Skeletal muscle tissue (tissue), 4 donors: ENCODE measurements around the gene CYTH2. TPM values are rescaled to one million over a fixed set of nuclear protein-coding genes. Genes with fewer than 3 reads are reported as not detected.

Experiments
- H3K27ac ChIP-seq: one replicate; pipeline ENCODE4 v1.7.0; 2013; ENCODE audit warnings: mild to moderate bottlenecking, low read depth, low read length, inconsistent platforms
- H3K27me3 ChIP-seq, 3 donors: one replicate each; pipeline ENCODE4 v1.7.0; 2013; ENCODE audit warnings: low read length in 3 of 3; ENCODE audit not compliant: control insufficient read depth in 3 of 3, insufficient read depth in 3 of 3
- H3K36me3 ChIP-seq, 3 donors: one replicate each; pipeline ENCODE4 v1.7.0; 2013; ENCODE audit warnings: low read length in 3 of 3; ENCODE audit not compliant: control insufficient read depth in 3 of 3, insufficient read depth in 3 of 3
- H3K4me1 ChIP-seq, 3 donors: one replicate each; pipeline ENCODE4 v1.7.0; 2013; ENCODE audit warnings: low read length in 3 of 3, mild to moderate bottlenecking in 3 of 3; ENCODE audit not compliant: control insufficient read depth in 3 of 3, insufficient read depth in 3 of 3
- H3K4me3 ChIP-seq, 3 donors: one replicate each; pipeline ENCODE4 v1.7.0; 2013; ENCODE audit warnings: low read length in 3 of 3
- H3K9ac ChIP-seq, 3 donors: one replicate each; pipeline ENCODE4 v1.7.0; 2013; ENCODE audit warnings: low read length in 3 of 3, mild to moderate bottlenecking in 3 of 3, moderate library complexity in 2 of 3, low read depth in 1 of 3
- H3K9me3 ChIP-seq, 3 donors: one replicate each; pipeline ENCODE4 v1.7.0; 2013; ENCODE audit warnings: low read length in 3 of 3; ENCODE audit not compliant: control insufficient read depth in 3 of 3
- total RNA-seq: library from RNA; depleted of rRNA; stranded (reverse); fragments of >200 nt; gene quantifications from one replicate; pipeline ENCODE4 v1.2.3, GENCODE V29; 2014
- donor health status: Osteomylitis.

Gene CYTH2
- total RNA-seq: 33.4 TPM

GRCh38 chr19:48469289-48469881 lies at the start of gene CYTH2:
CYTH2 (plus strand) TSS chr19:48469369; CDS start chr19:48469508, 139 bp downstream.
- Histone ChIP-seq H3K4me3 (peak within 1 kb of the TSS; percentile 78 to 85 (median 82)), H3K36me3 (peaks cover 35 to 41% (median 39%) of the 10 kb centered on the region in 3 donors), H3K9me3 (no peaks in the 10 kb centered on the region), H3K27ac (peak within 1 kb of the TSS; percentile 96), H3K9ac (peak within 1 kb of the TSS; percentile 83 to 95 (median 91)), H3K27me3 (no peaks in the 10 kb centered on the region), H3K4me1 (peaks cover 15 to 19% (median 17%) of the 10 kb centered on the region in 3 donors)

GRCh38 chr19:48421548-48421947 lies 47.6 kb upstream of the CYTH2 start:
- Histone ChIP-seq H3K9me3 (no peaks in the 10 kb centered on the region), H3K27ac (no peak overlapping the region), H3K4me1 (no peaks in the 10 kb centered on the region), H3K4me3 (no peak overlapping the region), H3K36me3 (no peaks in the 10 kb centered on the region), H3K9ac (no peak overlapping the region), H3K27me3 (peaks cover 0 to 9% (median 7%) of the 10 kb centered on the region in 3 donors)

GRCh38 chr19:48424694-48425219 lies 44.4 kb upstream of the CYTH2 start:
- H3K9me3 ChIP-seq: no peaks in the 10 kb centered on the region
- H3K27ac ChIP-seq: no peak overlapping the region
- no peaks in the 10 kb centered on the region for H3K4me1 ChIP-seq
- no peaks in the 10 kb centered on the region for H3K27me3 ChIP-seq
- no peak overlapping the region for H3K4me3 ChIP-seq
- no peak overlapping the region for H3K9ac ChIP-seq
- H3K36me3 ChIP-seq: no peaks in the 10 kb centered on the region

- no peak overlapping the region for H3K27ac ChIP-seq
- H3K36me3 ChIP-seq: no peaks in the 10 kb centered on the region
- no peak overlapping the region for H3K9ac ChIP-seq
- no peaks in the 10 kb centered on the region for H3K9me3 ChIP-seq
- no peak overlapping the region for H3K4me3 ChIP-seq
- no peaks in the 10 kb centered on the region for H3K27me3 ChIP-seq
- H3K4me1 ChIP-seq: no peaks in the 10 kb centered on the region
Measured at GRCh38 chr19:48428670-48429069, 40.5 kb upstream of the CYTH2 start.

- peaks cover 6 to 9% (median 6%) of the 10 kb centered on the region in 3 donors for H3K27me3 ChIP-seq
Measured at GRCh38 chr19:48433337-48433736, 35.8 kb upstream of the CYTH2 start.

GRCh38 chr19:48436586-48436985 lies 32.6 kb upstream of the CYTH2 start:
- Histone ChIP-seq H3K27ac (no peak overlapping the region), H3K36me3 (no peaks in the 10 kb centered on the region), H3K4me3 (no peak overlapping the region), H3K4me1 (no peaks in the 10 kb centered on the region), H3K9ac (no peak overlapping the region), H3K27me3 (peaks cover 10 to 13% (median 11%) of the 10 kb centered on the region in 3 donors), H3K9me3 (no peaks in the 10 kb centered on the region)

More at GRCh38 chr19:48433337-48433736, 35.8 kb upstream of the CYTH2 start:
- Histone ChIP-seq H3K27ac (no peak overlapping the region), H3K9ac (no peak overlapping the region), H3K36me3 (no peaks in the 10 kb centered on the region), H3K4me1 (no peaks in the 10 kb centered on the region), H3K9me3 (no peaks in the 10 kb centered on the region), H3K4me3 (no peak overlapping the region)

GRCh38 chr19:48441360-48442050 lies 27.7 kb upstream of the CYTH2 start:
- Histone ChIP-seq H3K27ac (no peak overlapping the region), H3K9ac (no peak overlapping the region), H3K27me3 (peaks cover 22 to 30% (median 25%) of the 10 kb centered on the region in 3 donors), H3K4me1 (peaks cover 18 to 28% (median 18%) of the 10 kb centered on the region in 3 donors), H3K4me3 (no peak overlapping the region), H3K36me3 (peaks cover 0 to 2% (median 1%) of the 10 kb centered on the region in 3 donors), H3K9me3 (no peaks in the 10 kb centered on the region)

GRCh38 chr19:48442116-48443035 lies 26.8 kb upstream of the CYTH2 start:
- no peak overlapping the region for H3K9ac ChIP-seq
- peaks cover 20 to 31% (median 20%) of the 10 kb centered on the region in 3 donors for H3K4me1 ChIP-seq
- peaks cover 20 to 28% (median 22%) of the 10 kb centered on the region in 3 donors for H3K27me3 ChIP-seq
- H3K27ac ChIP-seq: no peak overlapping the region
- no peaks in the 10 kb centered on the region for H3K9me3 ChIP-seq
- H3K36me3 ChIP-seq: peaks cover 2 to 4% (median 3%) of the 10 kb centered on the region in 3 donors
- H3K4me3 ChIP-seq: no peak overlapping the region

GRCh38 chr19:48443256-48443655 lies 25.9 kb upstream of the CYTH2 start:
- H3K9me3 ChIP-seq: no peaks in the 10 kb centered on the region
- H3K36me3 ChIP-seq: peaks cover 7 to 10% (median 9%) of the 10 kb centered on the region in 3 donors
- H3K27ac ChIP-seq: no peak overlapping the region
- no peak overlapping the region for H3K9ac ChIP-seq
- H3K4me3 ChIP-seq: no peak overlapping the region
- H3K4me1 ChIP-seq: peaks cover 20 to 33% (median 20%) of the 10 kb centered on the region in 3 donors
- peaks cover 20 to 28% (median 22%) of the 10 kb centered on the region in 3 donors for H3K27me3 ChIP-seq
